ENCODE data around the gene IL24.
"Not testable (repeated sequence)": the region's sequence is repeated elsewhere in the genome, so short reads cannot be mapped to it uniquely, and the experiment has no call there.

Gene IL24, protein sequence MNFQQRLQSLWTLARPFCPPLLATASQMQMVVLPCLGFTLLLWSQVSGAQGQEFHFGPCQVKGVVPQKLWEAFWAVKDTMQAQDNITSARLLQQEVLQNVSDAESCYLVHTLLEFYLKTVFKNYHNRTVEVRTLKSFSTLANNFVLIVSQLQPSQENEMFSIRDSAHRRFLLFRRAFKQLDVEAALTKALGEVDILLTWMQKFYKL

GRCh38 chr1:206897175-206897574 lies at the start of gene IL24:
Gene IL24, plus strand, starts transcription at chr1:206897443. Its CDS starts 390 bp downstream, at chr1:206897833.
- DNase-seq (ENCODE audit: low spot score) = no peak

GRCh38 chr1:206847946-206848345 lies 49.3 kb upstream of the IL24 start:
- DNase-seq (ENCODE audit: low spot score) = no peak

- DNase-seq (ENCODE audit: low spot score) = no peak
Measured at GRCh38 chr1:206850401-206850800, 46.8 kb upstream of the IL24 start.

GRCh38 chr1:206851341-206852010 lies 45.8 kb upstream of the IL24 start:
- DNase-seq (ENCODE audit: low spot score) = no peak

DNA sequence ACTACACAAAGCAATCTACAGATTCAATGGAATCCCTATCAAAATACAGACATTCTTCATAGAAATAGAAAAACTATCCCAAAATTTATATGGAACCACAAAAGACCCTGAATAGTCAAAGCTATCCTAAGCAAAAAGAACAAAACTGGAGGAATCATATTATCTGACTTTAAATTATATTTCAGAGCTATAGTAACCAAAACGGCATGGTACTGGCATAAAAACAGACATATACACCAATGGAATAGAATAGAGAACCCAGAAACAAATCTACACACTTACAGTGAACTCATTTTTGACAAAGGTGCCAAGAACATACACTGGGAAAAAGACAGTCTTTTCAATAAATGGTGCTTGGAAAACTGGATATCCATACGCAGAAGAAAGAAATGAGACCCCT lies 44.6 kb upstream of the IL24 start:
- DNase-seq (ENCODE audit: low spot score) = not testable (repeated sequence)

GRCh38 chr1:206853696-206854095 lies 43.5 kb upstream of the IL24 start:
- not testable (repeated sequence) for DNase-seq (ENCODE audit: low spot score)

GRCh38 chr1:206854401-206855129 lies 42.7 kb upstream of the IL24 start:
- no peak for DNase-seq (ENCODE audit: low spot score)

DNA sequence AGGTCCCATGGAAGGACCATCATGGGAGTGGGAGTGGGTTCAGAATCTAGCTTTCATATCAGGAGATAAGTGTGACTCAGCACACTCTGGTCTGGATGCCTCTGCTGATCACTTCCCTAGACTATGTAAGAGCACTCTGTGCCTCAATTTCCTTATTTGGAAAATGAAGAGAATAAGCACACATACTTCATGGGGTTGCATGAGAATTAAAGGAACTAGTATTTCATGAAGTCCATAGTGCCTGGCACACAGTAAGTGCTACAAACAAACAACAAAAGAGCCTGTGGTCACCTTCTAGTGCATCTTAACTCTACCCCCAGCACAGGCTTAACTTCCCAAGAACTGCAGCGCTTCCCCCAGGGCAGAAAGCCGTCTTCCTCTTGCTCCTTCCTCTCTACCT lies 41.4 kb upstream of the IL24 start:
- no peak for DNase-seq (ENCODE audit: low spot score)

DNA sequence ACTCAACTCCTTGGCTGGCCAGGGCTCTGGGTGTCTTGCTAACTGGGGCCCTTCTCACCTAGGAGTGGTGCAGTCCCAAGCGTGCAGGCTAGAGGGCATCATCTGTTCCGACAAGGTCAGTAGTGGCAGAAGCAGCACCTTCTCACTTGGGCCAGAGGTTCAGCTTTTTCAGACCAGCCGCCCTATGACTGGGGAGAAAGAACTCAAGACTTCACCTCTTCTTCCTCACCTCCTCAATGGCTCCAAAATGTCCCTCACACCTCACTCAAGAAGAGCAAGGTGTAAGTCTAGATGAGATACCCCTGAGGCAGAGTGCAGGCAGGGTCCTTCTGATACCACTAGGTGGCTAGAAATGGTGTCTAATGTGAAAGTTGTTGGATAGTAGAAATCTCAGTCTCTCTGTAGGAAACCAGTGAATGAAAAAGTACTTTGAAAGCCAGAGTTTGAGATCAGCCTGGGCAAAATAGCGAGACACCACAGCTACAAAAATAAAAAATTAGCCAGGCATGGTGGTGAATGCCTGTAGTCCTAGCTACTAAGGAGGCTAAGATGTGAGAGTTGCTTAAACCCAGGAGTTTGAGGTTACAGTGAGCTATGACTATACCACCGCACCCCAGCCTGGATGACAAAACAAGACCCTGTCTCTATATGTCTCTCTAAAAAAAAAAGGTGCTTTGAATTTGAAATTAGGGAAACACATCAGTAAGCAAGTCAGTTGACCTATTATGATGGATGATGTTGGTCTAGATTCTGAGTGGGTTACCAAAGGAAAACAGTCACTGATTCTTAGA lies 40.4 kb upstream of the IL24 start:
- DNase-seq (ENCODE audit: low spot score) = no peak

GRCh38 chr1:206859082-206859521 lies 38.1 kb upstream of the IL24 start:
- DNase-seq (ENCODE audit: low spot score) = peak; percentile 37

- no peak for DNase-seq (ENCODE audit: low spot score)
Measured at GRCh38 chr1:206860165-206860564, 37.1 kb upstream of the IL24 start.

DNA sequence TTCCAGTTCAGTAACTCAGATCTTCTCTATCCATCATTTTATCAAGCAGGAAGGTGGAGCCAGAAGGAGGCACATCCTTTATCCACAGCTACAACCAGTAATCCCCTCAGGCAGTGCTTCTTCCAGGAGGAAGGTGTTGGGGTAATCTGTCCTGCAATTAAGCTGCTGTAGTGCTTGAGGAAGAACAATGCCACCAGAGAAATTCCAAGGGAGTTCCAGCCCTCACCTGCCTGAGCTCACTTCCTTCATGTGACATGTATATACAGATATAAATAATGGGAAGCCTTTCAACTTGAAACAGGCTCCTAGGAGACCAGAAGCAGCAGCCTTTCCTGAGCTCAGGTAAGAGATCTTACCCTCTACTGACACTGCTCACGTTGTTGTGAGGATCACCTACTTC lies 34.0 kb upstream of the IL24 start:
- no peak for DNase-seq (ENCODE audit: low spot score)

- peak; percentile 60 for DNase-seq (ENCODE audit: low spot score)
Measured at GRCh38 chr1:206864939-206865671, 32.1 kb upstream of the IL24 start, which contains the start of gene IL20. Gene IL20, plus strand, starts transcription at chr1:206865623. Its CDS starts 230 bp downstream, at chr1:206865853.

GRCh38 chr1:206866062-206866461 lies 31.2 kb upstream of the IL24 start:
- DNase-seq (ENCODE audit: low spot score) = no peak

DNA sequence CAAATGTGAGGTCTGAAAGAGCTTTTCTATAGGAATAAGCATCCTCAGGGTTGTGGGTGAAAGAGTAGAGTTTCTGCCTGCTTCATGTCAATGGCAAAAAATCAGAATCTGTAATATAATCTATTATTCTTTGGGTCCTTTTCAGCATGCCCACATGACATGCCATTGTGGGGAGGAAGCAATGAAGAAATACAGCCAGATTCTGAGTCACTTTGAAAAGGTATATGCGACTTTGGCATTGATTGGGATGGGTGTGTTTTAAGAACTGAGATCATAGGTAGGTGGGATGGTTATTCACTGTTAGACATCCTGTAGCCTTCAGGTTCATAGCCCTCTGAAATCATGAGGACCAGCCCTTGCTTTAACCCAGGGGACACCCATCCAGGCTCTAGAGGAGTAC lies 30.0 kb upstream of the IL24 start:
- DNase-seq (ENCODE audit: low spot score) = no peak

- no peak for DNase-seq (ENCODE audit: low spot score)
Measured at GRCh38 chr1:206867716-206868115, 29.5 kb upstream of the IL24 start.

DNA sequence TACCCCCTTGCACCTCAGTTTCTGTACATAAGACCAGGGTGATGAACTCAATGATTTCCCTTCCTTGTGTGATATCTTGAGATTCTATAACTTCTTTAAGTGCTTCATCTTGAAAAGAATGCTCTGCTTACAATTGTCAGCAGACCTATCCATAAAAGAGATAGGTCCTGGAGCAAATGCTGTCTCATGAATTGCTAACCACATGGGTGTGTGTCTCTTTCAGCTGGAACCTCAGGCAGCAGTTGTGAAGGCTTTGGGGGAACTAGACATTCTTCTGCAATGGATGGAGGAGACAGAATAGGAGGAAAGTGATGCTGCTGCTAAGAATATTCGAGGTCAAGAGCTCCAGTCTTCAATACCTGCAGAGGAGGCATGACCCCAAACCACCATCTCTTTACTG lies 29.0 kb upstream of the IL24 start:
- DNase-seq (ENCODE audit: low spot score) = no peak

- no peak for DNase-seq (ENCODE audit: low spot score)
Measured at GRCh38 chr1:206872139-206872538, 25.1 kb upstream of the IL24 start.

GRCh38 chr1:206873603-206874188 lies 23.5 kb upstream of the IL24 start:
- DNase-seq (ENCODE audit: low spot score) = no peak

- no peak for DNase-seq (ENCODE audit: low spot score)
Measured at GRCh38 chr1:206875752-206876377, 21.4 kb upstream of the IL24 start.

GRCh38 chr1:206878456-206878855 lies 18.8 kb upstream of the IL24 start:
- no peak for DNase-seq (ENCODE audit: low spot score)

Data from Ammon's horn (tissue), 1 donor.